Kidney (tissue), 14 donors: ENCODE measurements around the gene GUCA1A. TPM values are rescaled to one million over a fixed set of nuclear protein-coding genes. Genes with fewer than 3 reads are reported as not detected.
"Not testable (repeated sequence)": the region's sequence is repeated elsewhere in the genome, so short reads cannot be mapped to it uniquely, and the experiment has no call there.

ENCODE experiments used
- DNase-seq, 5 donors: peaks; one replicate each; pipeline ENCODE4 v3.0.0-alpha.2; 2013 to 2020
- FAIRE-seq: peaks from 2 replicates; lab custom pipeline; 2012; peaks lifted over from hg19 to GRCh38; lab: Jason Lieb, UNC
- H3K27ac ChIP-seq, 2 donors: one replicate each; pipeline ENCODE4 v1.7.0; 2013; ENCODE audit warnings: low read depth in 2 of 2, low read length in 2 of 2, inconsistent platforms in 1 of 2
- H3K27me3 ChIP-seq: one replicate; pipeline ENCODE4 v1.7.1; 2013; ENCODE audit warnings: low read length, inconsistent platforms; ENCODE audit not compliant: control insufficient read depth, insufficient read depth
- H3K36me3 ChIP-seq, 3 donors: one replicate each; pipeline versions ENCODE4 v1.7.0 to v1.7.1; 2013; ENCODE audit warnings: low read length in 3 of 3, control low read depth in 1 of 3, inconsistent platforms in 1 of 3; ENCODE audit not compliant: insufficient read depth in 3 of 3, control insufficient read depth in 2 of 3
- H3K4me1 ChIP-seq, 3 donors: one replicate each; pipeline versions ENCODE4 v1.7.0 to v1.7.1; 2013; ENCODE audit warnings: low read length in 3 of 3, inconsistent platforms in 1 of 3, low read depth in 1 of 3; ENCODE audit not compliant: control insufficient read depth in 2 of 3, insufficient read depth in 2 of 3
- H3K4me3 ChIP-seq, 3 donors: one replicate each; pipeline versions ENCODE4 v1.7.0 to v1.8.1; 2013; ENCODE audit warnings: low read length in 3 of 3, control low read depth in 1 of 3, inconsistent platforms in 1 of 3
- H3K9ac ChIP-seq, 3 donors: one replicate each; pipeline versions ENCODE4 v1.7.0 to v1.7.1; 2013; ENCODE audit warnings: low read length in 3 of 3, control low read depth in 1 of 3, inconsistent platforms in 1 of 3
- H3K9me3 ChIP-seq, 3 donors: one replicate each; pipeline versions ENCODE4 v1.7.0 to v1.7.1; 2013; ENCODE audit warnings: low read length in 3 of 3, control low read depth in 1 of 3, inconsistent platforms in 1 of 3; ENCODE audit not compliant: control insufficient read depth in 2 of 3, insufficient read depth in 1 of 3
- intact Hi-C: fragments of 100-400 bp; cut with DNase I; formaldehyde crosslinking; loops from one replicate; pipeline ENCODE4 v1.11.1; 2022
- polyA plus RNA-seq: library from polyadenylated mRNA; stranded (reverse); fragments of 350-450 nt; fragmentation: Illumina TruSeq; extraction: RNeasy Lipid Tissue Mini Kit (QIAGEN cat#74804); gene quantifications from one replicate; pipeline ENCODE4 v1.2.3, GENCODE V29; 2014; ENCODE audit warnings: low read depth, low replicate concordance; ENCODE audit not compliant: insufficient read depth
- total RNA-seq: library from RNA; stranded (reverse); fragmentation: NEBNext Ultra II Directional; extraction: Animal tissue kit (Norgen Biotek cat#: 25700); gene quantifications from one replicate; pipeline ENCODE4 v1.2.1, GENCODE V29; 2021
- TF ChIP-seq, protein P1 (sequence below): IDR thresholded peaks from 3 replicates; pipeline ENCODE4 v1.5.1; 2012; ENCODE audit warnings: mild to moderate bottlenecking, moderate library complexity, borderline replicate concordance; ENCODE audit not compliant: insufficient read depth; ENCODE audit errors: extremely low read depth
- donor health status: control.
- donor health status: control.
- donor health status: control.
- donor health status: control.
- donor health status: control.
- donor health status: DM: yes; HTN: yes; CAD: no.
- donor health status: Normal renal cell carcinoma (clear cell type).

The GUCA1A gene
- total and polyA plus RNA-seq, 2 donors from 2014 or later: not detected

DNA sequence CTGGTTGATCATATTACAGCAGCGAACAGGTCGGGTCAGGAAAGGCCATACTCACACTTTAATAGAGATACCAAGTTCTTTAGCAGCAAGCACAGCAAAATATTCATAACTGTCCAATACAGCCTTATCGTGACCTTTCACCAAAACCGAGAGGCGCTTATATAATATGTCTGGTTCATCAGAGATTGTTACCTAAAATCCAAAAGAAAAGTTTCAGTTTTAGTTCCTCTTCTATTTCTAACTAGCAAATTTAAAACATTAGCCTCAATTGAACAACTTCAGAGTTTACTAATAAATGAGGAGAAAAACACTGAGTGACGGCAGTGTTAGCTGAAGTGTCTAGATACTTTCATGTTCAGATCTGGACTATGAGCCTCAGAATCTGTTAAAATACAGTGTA is 38.6 kb downstream of the GUCA1A start:
- Histone ChIP-seq H3K9ac (no peak overlapping the region), H3K4me1 (peaks cover 0 to 5% (median 3%) of the 10 kb centered on the region in 3 donors), H3K27ac (no peak overlapping the region), H3K36me3 (peaks cover 5 to 53% (median 23%) of the 10 kb centered on the region in 3 donors), H3K9me3 (no peaks in the 10 kb centered on the region), H3K27me3 (no peaks in the 10 kb centered on the region), H3K4me3 (no peak overlapping the region)
- intact Hi-C loops: no loop called here
- FAIRE-seq (no peak), DNase-seq (no peak)
- TF ChIP-seq, protein P1, sequence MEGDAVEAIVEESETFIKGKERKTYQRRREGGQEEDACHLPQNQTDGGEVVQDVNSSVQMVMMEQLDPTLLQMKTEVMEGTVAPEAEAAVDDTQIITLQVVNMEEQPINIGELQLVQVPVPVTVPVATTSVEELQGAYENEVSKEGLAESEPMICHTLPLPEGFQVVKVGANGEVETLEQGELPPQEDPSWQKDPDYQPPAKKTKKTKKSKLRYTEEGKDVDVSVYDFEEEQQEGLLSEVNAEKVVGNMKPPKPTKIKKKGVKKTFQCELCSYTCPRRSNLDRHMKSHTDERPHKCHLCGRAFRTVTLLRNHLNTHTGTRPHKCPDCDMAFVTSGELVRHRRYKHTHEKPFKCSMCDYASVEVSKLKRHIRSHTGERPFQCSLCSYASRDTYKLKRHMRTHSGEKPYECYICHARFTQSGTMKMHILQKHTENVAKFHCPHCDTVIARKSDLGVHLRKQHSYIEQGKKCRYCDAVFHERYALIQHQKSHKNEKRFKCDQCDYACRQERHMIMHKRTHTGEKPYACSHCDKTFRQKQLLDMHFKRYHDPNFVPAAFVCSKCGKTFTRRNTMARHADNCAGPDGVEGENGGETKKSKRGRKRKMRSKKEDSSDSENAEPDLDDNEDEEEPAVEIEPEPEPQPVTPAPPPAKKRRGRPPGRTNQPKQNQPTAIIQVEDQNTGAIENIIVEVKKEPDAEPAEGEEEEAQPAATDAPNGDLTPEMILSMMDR: no peak

GRCh38 chr6:42212442-42212841 is 39.3 kb downstream of the GUCA1A start:
- Histone ChIP-seq H3K4me1 (peaks cover 0 to 6% (median 3%) of the 10 kb centered on the region in 3 donors), H3K4me3 (no peak overlapping the region), H3K9me3 (no peaks in the 10 kb centered on the region), H3K9ac (no peak overlapping the region), H3K27me3 (no peaks in the 10 kb centered on the region), H3K27ac (no peak overlapping the region), H3K36me3 (peaks cover 5 to 53% (median 23%) of the 10 kb centered on the region in 3 donors)
- TF ChIP-seq, protein P1: no peak
- FAIRE-seq (no peak), DNase-seq (no peak)
- intact Hi-C loops: no loop called here

- H3K27me3 ChIP-seq, H3K9me3 ChIP-seq, FAIRE-seq, H3K27ac ChIP-seq, H3K4me1 ChIP-seq, H3K9ac ChIP-seq, intact Hi-C loops, DNase-seq: not testable (repeated sequence)
- Histone ChIP-seq H3K36me3 (peaks cover 2 to 17% (median 5%) of the 10 kb centered on the region in 3 donors), H3K4me3 (peak overlapping the region in 2 of 3 donors; percentile 95 to 99)
Observed at GRCh38 chr6:42216495-42216894, 43.3 kb downstream of the GUCA1A start.

DNA sequence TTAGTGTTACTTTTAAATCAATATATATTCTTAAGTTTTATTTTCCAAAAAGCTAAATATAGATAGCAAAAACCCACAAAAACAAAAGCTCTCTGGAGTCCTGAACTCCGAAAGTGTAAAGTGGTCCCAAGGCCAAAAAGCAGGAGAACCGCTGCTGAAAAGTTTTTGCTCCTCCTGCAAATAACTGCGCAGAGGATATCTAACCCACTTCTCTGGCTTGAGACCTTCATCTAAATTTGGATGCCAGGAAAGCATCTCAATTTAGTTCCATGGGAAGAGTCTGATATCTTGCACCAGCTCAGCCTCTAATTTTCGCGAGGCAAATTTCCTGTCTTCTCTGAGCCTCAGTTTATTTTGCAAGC is 44.0 kb downstream of the GUCA1A start:
- peaks cover under 1 to 11% (median 5%) of the 10 kb centered on the region in 3 donors for H3K36me3 ChIP-seq
- no peak for DNase-seq
- H3K27me3 ChIP-seq: no peaks in the 10 kb centered on the region
- no peak overlapping the region for H3K27ac ChIP-seq
- peaks cover 0 to 6% (median 3%) of the 10 kb centered on the region in 3 donors for H3K4me1 ChIP-seq
- H3K4me3 ChIP-seq: peak overlapping the region; percentile 85 to 99 (median 95)
- no peaks in the 10 kb centered on the region for H3K9me3 ChIP-seq
- TF ChIP-seq, protein P1: no peak
- intact Hi-C loops: no loop called here
- peak overlapping the region; percentile 82 to 95 (median 83) for H3K9ac ChIP-seq
- FAIRE-seq: no peak
